HG03571 (cell line): ENCODE measurements around the gene TMEM231.
"Not testable (repeated sequence)": the region's sequence is repeated elsewhere in the genome, so short reads cannot be mapped to it uniquely, and the experiment has no call there.

Experiments
- ATAC-seq: cut with Tn5 transposase; IDR thresholded peaks from one replicate; pipeline ENCODE4 v1.9.1; 2021; ENCODE audit not compliant: unreplicated experiment

The TMEM231 gene

DNA sequence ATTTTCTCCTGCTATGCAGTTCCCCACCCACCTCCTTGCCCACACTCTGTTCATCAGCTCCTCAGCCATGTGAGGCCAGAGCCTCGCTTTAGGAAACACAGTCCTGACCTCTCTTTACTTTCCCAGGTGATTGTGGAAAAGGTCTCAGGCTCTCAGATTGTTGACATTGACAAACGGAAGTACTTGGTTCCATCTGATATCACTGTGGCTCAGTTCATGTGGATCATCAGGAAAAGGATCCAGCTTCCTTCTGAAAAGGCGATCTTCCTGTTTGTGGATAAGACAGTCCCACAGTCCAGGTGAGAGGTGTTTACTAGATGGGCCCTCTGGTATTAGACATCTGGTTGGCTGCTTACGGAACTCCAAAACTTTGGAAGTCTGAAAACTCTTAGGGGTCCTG lies 11.9 kb upstream of the TMEM231 start:
- no peak for ATAC-seq

DNA sequence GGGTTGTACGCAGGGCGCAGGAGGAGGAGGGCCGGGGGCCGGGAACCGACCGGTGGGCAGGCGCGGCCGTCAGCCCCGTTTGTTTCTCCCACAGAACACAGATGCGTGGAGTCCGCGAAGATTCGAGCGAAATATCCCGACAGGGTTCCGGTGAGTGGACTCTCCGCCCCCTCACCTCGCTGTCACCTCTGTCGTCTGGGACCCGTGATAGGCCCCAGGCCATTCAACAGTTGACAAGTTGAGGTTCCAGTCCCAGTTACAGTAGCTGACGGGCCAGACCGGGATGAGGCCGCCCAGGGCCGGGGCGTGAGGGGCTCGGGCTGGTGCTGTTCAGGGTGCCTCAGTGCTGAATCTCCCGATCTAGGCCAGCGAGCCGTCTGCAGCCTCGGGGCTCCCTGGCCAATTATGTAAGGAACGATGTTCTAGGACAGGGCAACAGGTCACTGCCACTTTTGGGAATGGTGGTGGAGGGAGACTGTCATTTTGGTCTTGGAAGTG lies 10.8 kb upstream of the TMEM231 start:
- no peak for ATAC-seq

DNA sequence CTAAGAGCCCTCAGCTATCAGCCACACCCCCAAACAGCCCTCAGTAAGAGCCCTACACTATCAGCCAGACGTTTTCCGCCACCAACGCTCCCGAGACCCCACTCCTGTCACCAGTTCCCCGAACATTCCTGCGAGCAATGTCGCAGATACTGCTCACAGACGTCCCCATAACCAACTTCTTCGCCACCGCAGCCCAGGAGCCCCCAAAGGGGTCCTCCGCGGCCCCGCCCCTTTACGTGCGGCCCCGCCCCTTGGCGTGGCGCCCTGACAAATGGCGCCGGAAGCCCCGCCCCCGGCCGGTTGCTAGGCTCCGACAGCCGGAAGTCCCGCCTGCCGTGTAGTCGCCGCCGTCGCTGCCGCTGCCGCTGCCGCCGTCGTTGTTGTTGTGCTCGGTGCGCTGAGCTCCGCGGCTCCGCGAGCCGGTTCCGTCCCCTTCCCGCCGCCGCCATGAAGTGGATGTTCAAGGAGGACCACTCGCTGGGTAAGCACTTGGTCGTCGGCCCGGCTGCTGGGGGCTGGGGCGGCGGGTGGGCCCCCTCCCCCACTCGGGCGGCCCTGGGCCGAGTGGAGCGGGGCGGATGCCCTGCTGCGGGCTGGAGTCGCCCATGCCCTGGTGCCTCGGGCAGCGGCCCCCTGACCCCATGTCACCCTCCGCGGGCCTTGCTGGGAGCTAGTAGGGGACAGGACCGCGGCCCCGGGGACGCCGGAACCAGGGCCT lies 10.1 kb upstream of the TMEM231 start, which contains the start of gene GABARAPL2:
TSS of gene GABARAPL2 (plus strand) at position 340 of the 718 bp plus-strand sequence. CDS start at position 448, 108 bp downstream.
- peak; percentile 65 for ATAC-seq

DNA sequence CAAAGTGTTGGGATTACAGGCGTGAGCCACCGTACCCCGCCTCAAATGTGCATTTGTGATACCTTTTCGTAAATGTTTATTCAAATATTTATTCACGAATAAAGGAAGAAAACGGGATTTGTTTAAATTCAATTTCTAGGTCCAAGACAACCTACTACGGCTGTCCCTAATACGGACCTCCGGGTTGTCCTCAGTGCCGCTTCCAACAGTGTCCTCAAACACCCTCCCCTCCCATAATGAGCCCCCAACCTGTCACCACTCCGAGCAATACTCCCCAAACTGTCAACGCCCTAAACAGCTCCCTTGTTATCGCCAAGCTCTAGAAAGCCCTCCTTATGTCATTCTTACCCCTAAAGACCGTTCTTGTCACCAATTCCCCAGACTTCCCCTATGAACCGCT lies 9.6 kb upstream of the TMEM231 start:
- peak; percentile 0 for ATAC-seq

DNA sequence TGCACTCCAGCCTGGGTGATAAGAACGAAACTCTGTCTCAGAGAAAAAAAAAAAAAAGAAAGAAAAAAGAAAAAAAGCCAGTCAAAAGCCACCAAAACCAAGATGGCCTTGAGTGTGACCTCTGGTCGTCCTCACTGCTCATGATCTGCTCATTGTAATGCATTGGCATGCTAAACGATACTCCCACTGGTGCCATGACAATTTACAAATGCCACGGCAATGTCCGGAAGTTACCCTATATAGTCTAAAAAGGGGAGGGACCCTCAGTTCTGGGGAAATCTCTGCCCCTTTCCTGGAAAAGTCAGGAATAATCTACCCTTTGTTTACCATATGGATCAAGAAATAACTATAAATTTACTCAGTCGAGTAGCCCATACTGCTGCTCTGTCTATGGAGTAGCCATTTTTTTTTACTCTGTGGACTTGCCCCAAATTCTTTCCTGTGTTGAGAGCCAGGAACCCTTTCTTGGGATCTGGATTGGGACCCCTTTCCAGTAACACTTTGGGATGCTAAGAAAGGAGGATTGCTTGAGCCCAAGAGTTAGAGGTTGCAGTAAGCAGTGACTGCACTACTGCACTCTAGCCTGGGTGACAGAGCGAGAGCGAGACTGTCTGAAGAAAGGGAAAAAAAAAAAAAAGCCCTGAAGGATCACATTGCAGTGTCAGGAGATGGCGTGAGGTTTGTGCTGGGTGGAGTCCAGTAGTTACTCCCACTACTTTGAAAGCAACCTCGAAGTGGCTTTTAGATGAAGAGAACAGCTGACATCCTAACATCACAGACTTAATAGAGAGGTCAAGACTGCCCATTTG lies 3.7 kb upstream of the TMEM231 start:
- no peak for ATAC-seq

DNA sequence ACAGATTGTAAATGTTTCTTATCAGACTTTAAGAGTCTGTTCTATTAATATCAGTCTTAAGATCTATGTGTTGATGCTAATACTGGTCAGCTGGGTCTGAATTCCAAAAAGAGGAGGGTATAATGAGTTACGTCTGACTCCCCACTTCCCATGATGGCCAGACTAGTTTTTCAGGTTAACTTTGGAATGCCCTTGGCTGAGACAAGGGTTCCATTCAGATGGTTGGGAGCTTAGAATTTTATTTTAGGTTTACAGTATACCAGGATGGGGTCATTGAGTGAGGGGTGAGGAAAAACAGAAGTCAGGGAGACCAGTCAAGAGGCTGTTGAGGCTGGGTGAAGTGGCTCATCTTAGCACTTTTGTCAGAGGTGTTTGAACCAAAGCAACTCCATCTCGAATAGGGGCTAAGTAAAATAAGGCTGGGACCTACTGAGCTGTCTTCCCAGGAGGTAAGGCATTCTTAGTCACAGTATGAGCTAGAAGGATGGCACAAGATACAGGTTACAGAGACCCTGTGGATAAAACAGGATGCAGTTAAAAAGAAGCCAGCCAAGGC lies 2.9 kb upstream of the TMEM231 start:
- ATAC-seq, result no peak

DNA sequence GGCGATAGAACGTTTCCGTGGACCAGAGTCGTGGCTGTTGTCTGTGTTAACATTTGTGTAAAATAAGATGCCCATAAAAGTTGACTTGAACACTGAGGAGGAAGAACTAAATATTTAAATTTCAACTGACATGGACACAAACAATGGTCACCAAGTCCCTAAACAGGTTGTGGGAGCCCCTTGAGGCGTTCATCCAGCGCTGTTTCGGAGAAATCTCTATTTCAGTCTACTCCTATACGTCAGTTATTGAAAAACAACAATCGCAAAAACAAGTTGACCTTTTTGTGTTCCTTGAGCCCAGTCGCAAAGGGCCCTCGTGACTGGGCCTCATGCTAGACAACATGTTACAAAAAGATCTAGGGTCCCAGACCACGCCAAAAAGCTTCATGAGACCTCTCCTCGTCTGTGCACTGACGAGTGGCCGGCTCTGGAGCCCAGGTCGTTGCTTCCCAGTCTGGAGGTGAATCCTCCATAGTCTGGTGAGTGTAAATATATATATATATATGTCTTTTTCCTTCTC lies 439 bp upstream of the TMEM231 start:
- no peak for ATAC-seq

DNA sequence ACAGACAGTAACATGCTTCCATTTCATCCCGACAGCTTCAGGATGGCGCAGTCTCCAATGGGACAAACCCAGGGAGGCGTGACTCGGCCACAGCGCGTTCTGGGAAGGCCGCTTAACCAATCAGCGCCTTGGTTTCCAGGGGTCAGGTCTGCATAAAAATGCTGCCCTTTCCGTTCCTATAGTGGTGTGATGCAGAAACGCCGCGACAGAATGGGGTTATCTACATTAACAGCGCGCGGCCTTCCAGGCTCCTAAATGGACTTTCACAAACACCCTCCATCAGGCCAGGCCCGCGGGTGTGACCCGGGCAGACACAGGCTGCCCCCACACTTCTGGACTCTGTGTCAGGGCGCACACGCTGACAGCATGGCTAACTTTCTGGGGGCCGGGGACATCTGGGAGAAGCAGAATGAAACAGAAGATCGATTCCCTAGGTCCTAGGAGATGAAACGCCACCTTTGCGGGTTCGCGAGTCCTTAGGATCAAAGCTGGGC lies 792 bp downstream of the TMEM231 start:
- ATAC-seq, result no peak

DNA sequence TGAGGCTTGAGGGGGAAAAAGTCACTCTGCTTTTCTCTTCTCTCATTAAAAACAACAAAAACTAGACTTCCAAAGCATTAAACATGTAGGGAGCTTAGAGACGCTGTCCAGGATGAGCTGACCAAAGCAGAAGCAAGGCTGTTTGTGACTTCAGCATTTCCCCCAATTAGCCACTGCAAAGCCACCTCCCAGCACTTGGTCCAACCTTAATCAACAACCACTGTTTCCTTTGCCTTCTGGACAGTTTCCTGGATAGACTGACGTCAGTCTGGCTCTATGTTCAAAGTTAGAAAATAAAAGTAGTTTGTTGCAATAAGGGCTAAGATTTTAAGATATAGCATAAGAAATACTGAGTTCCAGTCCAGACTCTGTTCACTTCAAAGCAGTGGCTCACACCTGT lies 3.1 kb downstream of the TMEM231 start:
- no peak for ATAC-seq

DNA sequence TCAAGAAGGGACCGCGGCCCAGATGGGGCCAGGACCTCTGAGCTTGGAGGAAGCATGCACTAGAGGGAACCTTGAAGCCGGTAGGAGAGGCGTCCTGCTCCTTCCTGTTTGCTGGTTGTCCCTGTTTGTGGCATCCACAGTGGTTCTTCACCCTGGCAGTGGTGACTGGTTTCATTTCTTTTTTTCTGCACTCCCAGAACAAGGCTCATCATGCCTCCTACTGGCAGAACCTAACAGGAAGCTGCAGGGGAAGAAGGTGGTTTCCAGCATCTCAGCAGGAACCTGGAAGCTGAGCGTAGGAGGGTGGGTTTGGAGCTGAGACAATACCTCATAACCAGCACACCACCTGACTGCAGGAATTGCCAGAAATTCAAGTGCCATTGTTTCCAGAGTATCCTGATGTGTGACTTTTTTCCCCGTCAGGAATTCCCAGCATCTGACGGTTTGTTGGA lies 5.8 kb downstream of the TMEM231 start:
- peak; percentile 75 for ATAC-seq

DNA sequence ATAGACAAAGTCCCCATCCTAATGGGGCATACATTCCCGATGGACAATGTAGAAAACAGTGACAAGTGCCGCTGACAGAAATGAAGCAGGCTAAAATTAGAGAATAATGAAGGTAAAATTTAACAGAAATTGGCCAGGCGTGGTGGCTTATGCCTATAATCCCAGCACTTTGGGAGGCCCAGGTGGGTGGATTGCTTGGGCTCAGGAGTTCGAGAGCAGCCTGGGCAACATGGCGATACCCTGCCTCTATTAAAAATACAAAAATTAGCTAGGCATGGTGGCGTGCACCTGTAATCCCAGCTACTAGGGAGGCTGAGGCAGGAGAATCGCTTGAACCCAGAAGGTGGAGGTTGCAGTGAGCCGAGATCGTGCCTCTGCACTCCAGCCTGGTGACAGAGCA lies 7.6 kb downstream of the TMEM231 start:
- not testable (repeated sequence) for ATAC-seq

DNA sequence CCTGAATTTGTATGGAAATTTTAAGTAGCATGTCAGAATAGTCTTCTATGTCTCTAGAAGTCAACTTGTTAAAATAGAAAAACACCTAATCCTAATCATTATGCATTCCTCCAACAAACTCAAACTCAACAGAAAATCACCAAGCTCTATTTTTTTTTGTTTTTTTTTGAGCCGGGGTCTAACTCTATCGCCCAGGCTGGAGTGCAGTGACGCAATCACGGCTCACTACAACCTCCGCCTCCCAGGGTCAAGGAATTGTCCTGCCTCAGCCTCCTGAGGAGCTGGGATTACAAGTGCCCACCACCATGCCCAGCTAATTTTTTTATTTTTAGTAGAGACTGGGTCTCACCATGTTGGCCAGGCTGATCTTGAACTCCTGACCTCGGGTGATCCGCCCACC lies 9.8 kb downstream of the TMEM231 start:
- no peak for ATAC-seq

DNA sequence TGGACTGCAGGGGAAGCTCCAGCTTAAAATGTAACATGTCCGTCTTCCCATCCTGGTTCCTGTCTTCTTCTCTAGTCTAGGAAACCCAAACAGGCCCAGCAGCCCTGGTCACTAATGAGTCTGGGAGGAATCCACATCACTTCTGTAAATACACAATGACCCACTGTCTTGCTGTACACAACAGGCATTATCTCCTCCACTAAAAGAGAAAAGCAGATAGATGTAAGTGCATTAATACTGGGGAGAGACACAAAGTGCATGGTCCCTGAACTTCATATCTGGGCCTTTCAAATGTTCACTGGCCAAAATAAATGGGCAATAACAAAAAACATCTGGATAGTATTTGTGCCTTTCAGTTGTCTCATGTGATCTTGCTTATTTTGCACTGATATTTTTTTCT lies 10.2 kb downstream of the TMEM231 start:
- ATAC-seq, result not testable (repeated sequence)

DNA sequence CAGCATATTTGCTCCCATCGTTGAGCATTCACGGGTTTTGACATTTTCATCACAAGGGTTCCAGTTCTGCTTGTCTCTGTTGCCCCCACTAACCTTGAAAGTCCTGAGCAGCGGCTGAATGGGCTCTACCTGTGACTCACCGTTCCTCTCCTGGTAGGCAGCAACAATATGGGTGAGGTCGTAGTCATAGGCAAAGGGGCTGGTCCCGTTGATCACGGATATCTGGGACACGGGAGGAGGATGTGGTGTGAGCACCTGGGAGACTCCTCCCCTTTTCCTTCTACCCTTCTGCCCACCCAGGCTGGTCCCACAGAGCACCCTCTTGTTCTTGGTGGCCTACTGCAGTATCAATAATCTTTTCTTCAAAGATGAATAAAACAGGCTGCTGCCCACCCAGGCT lies 13.6 kb downstream of the TMEM231 start:
- ATAC-seq, result not testable (repeated sequence)

DNA sequence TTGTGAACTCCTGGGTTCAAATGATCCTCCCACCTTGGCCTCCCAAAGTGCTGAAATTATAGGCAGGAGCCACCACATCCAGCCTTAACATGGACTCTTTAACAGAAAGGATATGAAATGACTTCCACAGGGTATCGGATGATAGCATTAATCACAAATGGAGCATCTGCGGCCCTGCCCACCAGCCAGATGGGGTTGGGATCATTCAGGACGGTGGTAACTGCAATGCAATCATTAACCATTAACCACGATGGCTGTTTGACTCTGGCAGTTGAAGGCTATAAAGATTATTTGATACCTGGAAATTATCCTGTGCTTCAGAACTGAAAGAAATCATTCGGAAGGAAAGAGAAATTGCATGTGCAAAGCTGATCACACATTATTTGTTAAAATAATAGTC lies 14.8 kb downstream of the TMEM231 start:
- ATAC-seq, result no peak

DNA sequence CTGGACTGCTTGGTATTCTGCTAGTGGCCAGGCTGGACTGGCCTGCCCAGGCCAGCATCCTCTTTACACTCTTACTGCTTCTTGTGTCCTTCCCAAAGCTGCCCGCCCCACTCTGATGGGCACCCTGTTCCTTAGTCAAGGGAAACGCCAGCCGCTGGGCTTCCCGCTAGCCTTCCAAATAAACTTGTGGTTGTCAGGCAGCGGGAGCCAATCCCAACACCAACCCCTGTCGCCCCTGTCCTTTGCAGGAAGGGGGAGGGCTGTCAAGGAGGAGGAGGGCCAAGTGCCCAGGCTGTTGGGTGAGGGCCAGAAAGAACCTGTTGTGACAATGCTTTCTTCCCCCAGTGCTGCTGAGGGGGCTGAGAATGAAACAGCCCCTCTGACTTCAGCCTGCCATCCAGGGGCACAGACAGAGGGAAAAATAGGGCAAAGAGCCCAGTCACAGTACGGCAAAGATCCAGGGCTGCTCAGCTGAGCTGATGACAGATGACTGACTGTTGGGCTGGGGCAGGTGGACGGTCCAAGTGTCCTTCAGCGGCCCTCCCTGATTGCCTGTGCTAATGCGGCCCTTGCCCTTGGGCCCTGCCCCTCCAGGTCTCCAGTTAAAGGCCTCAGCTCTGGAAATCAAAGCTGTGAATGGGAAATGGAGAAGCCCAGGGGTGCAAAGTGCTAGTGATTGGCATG lies 17.0 kb downstream of the TMEM231 start:
- not testable (repeated sequence) for ATAC-seq

DNA sequence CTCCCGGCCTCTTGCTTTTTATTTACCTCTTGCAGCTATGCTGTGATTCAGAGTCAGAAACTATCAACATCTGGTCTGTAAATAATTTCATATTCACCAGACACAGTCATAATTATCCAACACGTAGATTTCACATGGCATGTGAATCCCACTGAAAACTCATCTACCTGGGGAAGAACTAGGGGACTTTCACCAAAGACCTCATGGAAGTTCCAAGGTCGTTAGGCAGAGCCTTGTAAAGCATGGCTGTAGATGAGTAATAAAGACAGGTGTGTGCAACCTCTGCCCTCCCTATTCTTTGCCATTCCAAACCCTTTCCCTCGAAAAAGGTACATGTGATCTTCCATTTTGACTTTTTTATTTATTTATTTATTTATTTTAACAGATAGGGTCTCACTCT lies 18.3 kb downstream of the TMEM231 start:
- no peak for ATAC-seq

DNA sequence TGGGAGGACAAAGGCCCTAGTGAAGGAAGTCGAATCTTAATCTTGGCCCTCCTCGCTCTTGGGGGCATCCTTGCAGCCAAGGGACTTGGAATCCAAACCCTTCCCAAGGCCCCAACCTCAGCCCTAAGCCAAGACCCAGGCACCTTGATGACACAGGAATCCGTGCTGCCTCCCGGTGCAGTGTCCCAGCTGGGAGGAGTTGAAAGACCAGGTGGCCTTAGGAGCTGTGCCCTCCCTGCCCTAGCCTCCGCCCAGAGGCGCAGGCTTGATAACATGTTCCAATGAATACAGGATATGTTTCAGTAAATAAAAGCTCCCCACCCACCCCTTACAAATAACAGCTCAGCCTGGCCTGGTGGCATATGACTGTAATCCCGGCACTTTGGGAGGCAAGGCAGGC lies 20.2 kb downstream of the TMEM231 start, which contains the start of gene CHST5:
TSS of gene CHST5 (minus strand) at position 208 of the 400 bp plus-strand sequence. CDS start 5,724 bp downstream, outside the sequence.
- no peak for ATAC-seq

DNA sequence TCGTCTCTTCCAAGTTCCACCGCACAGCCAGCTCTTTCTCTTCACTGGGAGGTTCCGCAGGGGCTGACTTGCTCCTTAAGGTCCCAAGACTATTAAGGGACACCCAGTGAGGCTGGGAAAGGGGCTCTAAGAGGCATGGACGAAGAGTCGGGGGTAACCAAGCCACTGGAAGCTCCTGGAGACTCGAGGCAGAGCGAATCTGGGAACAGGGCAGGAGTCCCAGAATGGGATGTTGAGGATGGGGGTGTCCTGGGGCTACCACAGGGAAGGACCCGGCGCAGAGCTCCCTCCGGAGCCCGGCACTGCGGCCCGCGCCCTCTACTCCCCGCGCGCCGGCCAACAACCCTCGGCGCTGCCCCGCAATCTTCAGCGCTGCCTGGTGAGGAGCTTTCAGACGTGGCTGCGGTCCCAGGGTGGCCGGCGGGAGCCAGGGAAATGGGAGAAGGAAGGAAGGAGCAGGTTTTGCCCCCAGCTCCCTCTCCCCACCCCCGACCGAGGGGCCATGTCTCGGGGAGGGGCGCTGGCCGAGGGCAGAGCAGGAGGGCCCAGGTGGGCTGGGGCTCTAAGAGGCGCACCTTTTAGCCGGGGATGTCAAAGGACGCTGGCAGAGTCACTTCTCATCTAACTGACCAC lies 20.7 kb downstream of the TMEM231 start:
- no peak for ATAC-seq

DNA sequence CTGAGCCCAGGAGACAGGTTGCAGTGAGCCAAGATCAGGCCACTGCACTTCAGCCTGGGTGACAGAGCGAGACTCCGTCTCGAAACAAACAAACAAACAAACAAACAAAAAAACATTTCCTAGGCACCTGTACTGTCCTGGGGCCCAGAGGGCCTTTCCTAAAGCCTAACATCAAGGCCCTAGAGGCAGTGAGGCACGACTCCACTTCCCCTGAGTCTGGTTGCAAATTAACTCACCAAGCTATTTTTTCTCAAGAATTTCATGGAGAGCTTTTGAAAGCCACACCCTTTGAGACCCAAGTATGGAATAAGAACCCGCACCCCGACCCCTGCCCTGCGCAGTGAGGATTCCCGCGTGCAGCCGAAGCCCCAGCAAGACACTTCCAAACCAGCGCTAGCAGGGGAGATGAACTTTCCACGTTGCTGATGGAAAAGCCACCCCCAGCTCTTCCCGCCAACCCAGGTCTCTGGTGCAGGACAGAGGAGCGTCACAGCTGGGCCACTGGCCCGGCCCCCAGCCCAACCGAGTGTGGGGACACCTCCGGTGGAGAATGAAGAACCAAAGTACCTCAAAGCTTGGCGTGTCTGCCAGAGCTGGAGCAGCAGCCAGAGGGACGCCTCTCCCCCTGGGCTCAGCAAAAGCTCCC lies 21.4 kb downstream of the TMEM231 start:
- ATAC-seq, result no peak
